HG03521 (cell line): ENCODE results near the gene VGLL4.

Experiments
- ATAC-seq: cut with Tn5 transposase; IDR thresholded peaks from one replicate; pipeline ENCODE4 v1.9.1; 2021; ENCODE audit warnings: mild to moderate bottlenecking, moderate library complexity; ENCODE audit not compliant: unreplicated experiment

The VGLL4 gene

DNA sequence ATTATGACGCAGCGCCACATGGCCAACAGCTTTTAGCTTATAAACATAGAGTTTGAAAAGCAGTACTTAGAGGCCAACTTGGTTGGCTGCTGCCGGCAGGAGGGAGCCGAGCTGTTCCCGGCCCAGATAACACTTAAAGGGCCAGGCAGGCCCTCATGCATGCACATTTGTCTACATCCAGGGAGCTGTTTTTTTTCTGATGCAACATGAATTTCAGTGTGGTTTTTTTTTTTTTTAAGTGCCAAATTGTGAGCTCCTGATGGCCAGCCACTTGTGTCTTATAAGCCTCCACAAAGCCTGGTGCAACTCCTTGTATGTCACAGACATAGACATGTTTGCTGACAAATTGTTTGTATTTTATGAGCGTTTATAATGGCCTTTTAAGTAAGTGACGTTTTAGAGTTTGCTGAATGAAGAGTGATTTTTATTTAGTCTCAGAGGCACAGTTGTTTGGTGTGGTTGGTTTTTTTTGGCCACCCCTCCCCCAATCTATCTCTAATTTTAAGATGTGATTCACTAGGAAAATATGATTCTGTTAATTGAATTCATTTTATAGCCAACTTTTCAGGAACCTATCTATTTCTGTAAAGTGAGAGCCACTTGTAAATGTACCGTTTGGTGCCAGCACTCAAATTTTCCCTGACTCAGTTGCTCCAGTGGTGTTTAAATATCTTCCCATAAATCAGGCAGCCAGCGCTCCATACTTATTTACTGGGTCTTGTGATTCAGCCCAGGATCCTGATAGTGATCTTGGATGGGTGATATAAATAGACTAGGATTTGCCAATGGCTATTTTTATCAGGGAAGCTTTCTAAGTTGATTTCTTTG, 134.3 kb downstream of the VGLL4 start:
- ATAC-seq = no peak

DNA sequence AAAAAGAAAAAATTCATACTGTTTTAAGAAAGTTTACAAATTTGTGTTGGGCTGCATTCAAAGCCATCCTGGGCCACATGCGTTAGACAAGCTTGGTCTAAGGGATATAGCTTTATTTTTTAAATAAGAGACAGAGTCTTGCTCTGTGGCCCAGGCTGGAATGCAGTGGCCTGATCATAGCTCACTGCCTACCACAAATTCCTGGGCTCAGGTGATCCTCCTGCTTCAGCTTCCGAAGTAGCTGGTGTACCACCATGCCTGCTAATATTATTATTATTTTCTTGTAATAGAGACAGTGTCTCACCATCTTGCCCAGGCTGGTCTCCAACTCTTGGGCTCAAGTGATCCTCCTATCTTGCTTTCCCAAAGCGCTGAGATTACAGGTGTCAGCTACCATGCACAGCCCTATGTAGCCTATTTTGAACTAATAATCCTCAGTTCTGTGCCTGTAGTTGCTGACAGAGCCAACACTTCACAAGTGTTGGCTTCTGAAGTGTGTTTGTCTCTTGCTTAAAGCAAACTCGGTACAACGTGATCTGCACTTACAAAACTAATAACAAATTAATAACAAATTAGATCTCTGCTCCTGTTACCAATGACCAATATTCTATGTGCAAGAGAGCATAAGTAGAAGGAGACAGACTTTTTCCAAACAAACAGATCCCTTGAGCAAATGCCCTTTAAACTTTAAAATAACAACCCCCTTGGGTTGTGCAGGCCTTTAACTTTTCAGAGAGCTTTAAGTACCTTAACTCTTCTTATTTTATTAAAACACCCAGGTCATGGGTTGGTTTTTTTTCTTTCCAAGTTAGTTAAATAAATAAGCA, 135.2 kb downstream of the VGLL4 start:
- no peak for ATAC-seq

DNA sequence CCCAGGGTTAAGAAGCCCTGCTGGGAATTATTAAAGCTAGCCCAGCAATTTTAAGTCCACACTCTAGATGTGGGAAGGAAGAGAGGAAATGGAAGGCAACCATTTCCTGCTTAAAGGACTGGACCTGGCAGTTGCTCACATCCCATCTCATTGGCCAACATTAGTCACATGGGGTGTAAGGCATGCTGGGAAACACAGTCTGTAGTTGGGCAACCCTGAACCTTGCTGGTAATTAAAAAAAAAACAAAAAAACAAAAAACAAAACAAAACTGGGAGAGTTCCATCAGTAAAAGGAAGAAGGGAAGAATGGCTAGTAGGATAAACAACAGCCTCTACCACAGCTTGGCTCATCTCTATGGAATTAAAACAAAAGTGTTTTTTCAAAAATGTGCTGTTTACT, 136.0 kb downstream of the VGLL4 start:
- ATAC-seq = no peak
